ENCODE results near the gene CFAP54.

CFAP54 gene

DNA sequence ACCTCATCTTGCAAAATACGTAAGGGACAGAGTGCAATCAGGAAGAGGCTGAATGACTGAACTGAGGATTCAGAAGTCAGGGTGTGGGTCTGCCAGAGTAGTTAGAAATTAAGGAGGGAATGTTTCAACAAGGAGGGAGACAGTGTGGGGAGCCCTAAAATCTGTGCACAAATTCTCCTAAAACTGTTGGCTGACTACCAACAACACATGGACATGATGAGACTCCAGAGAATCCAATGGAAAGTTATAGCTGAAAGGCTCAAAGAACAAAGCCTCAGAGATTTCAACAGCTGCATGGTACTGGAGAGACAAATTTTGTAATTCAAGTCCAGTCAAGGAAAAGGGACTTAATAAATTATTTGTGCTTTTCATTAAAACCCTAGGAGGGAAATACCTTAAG, 381.6 kb downstream of the CFAP54 start:
- Histone ChIP-seq H3K4me1 (ENCODE audit: control insufficient read depth, insufficient read depth, low read length) (no peaks in the 10 kb centered on the region), H3K9me3 (ENCODE audit: control insufficient read depth, insufficient read depth, low read depth, low read length) (no peaks in the 10 kb centered on the region), H3K36me3 (ENCODE audit: control insufficient read depth in 2 of 2, insufficient read depth in 1 of 2, low read length in 2 of 2) (no peaks in the 10 kb centered on the region), H3K4me3 (ENCODE audit: low read depth, low read length) (no peak overlapping the region), H3K27ac (ENCODE audit: extremely low read depth, low read depth, low read length) (no peak overlapping the region)
- CTCF ChIA-PET, result no interaction called here
- POLR2A ChIA-PET, result no interaction called here
- no peak for TF ChIP-seq ZNF645 (tag by site-specific recombination; IDR thresholded peaks at IDR 0.05)
- no peak for TF ChIP-seq ZFP3 (tag by site-specific recombination; IDR thresholded peaks at IDR 0.05; ENCODE audit: low read depth)
- no peak for TF ChIP-seq OSR2 (tag by site-specific recombination; IDR thresholded peaks at IDR 0.05)
- TF ChIP-seq, protein P1, sequence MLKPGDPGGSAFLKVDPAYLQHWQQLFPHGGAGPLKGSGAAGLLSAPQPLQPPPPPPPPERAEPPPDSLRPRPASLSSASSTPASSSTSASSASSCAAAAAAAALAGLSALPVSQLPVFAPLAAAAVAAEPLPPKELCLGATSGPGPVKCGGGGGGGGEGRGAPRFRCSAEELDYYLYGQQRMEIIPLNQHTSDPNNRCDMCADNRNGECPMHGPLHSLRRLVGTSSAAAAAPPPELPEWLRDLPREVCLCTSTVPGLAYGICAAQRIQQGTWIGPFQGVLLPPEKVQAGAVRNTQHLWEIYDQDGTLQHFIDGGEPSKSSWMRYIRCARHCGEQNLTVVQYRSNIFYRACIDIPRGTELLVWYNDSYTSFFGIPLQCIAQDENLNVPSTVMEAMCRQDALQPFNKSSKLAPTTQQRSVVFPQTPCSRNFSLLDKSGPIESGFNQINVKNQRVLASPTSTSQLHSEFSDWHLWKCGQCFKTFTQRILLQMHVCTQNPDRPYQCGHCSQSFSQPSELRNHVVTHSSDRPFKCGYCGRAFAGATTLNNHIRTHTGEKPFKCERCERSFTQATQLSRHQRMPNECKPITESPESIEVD (tag by site-specific recombination; IDR thresholded peaks at IDR 0.05), result no peak
- no peak for TF ChIP-seq ZNF585B (tag by site-specific recombination; IDR thresholded peaks at IDR 0.05)
- no peak for TF ChIP-seq ZNF202 (tag by site-specific recombination; IDR thresholded peaks at IDR 0.05; ENCODE audit: borderline replicate concordance)
- no peak for TF ChIP-seq SCRT1 (tag by site-specific recombination; IDR thresholded peaks at IDR 0.05; ENCODE audit: borderline replicate concordance)
- no peak for TF ChIP-seq YY1 (tag by site-specific recombination; IDR thresholded peaks at IDR 0.05)
- no peak for TF ChIP-seq ZSCAN23 (tag by site-specific recombination; IDR thresholded peaks at IDR 0.05)
- no peak for TF ChIP-seq ZNF530 (tag by site-specific recombination; IDR thresholded peaks at IDR 0.05; ENCODE audit: low read depth)
- no peak for TF ChIP-seq ZNF423 (tag by site-specific recombination; IDR thresholded peaks at IDR 0.05)
- TF ChIP-seq, protein P2, sequence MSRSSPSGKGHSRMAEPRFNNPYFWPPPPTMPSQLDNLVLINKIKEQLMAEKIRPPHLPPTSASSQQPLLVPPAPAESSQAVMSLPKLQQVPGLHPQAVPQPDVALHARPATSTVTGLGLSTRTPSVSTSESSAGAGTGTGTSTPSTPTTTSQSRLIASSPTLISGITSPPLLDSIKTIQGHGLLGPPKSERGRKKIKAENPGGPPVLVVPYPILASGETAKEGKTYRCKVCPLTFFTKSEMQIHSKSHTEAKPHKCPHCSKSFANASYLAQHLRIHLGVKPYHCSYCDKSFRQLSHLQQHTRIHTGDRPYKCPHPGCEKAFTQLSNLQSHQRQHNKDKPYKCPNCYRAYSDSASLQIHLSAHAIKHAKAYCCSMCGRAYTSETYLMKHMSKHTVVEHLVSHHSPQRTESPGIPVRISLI (tag by site-specific recombination; IDR thresholded peaks at IDR 0.05), result no peak
- no peak for TF ChIP-seq ZNF776 (tag by site-specific recombination; IDR thresholded peaks at IDR 0.05; ENCODE audit: borderline replicate concordance)
- TF ChIP-seq ZNF571 (tag by site-specific recombination; IDR thresholded peaks at IDR 0.05), result no peak
- no peak for TF ChIP-seq ZNF626 (tag by site-specific recombination; IDR thresholded peaks at IDR 0.05)
- TF ChIP-seq SP7 (tag by site-specific recombination; IDR thresholded peaks at IDR 0.05), result no peak
- TF ChIP-seq ZSCAN16 (tag by site-specific recombination; IDR thresholded peaks at IDR 0.05), result no peak

DNA sequence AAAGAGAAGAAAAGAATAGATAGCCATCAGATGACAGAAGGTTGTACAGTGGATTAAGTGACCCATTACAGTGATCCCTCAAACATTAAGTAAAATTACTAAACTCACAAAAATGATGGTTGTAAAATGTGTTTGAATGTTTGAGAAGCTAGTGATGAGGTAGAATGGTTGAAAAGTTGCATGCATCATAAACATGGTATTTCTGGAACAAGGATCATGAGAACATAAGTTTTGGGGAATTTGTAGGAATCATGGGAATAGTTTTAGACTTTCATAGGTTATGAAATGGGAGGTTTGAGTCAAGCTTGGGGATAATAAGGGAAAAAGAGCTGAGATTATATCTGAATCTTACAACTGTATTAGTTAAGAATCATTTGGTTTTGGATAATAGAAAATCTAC, 383.6 kb downstream of the CFAP54 start:
- POLR2A ChIA-PET, result no interaction called here
- CTCF ChIA-PET, result interaction anchor here (1.2 kb wide), 2 partner anchors 12 to 28 kb away, joined by 3 read pairs; no protein-coding TSS in a partner anchor

More for the DNA sequence above, 383.6 kb downstream of the CFAP54 start:
- H3K4me3 ChIP-seq (ENCODE audit: low read depth, low read length), result no peak overlapping the region
- H3K4me1 ChIP-seq (ENCODE audit: control insufficient read depth, insufficient read depth, low read length), result no peaks in the 10 kb centered on the region
- no peak for TF ChIP-seq ZNF654 (tag by site-specific recombination; IDR thresholded peaks at IDR 0.05; ENCODE audit: low read depth)
- no peak for TF ChIP-seq ZNF600 (tag by site-specific recombination; IDR thresholded peaks at IDR 0.05)
- no peak for TF ChIP-seq KLF7 (tag by site-specific recombination; IDR thresholded peaks at IDR 0.05; ENCODE audit: borderline replicate concordance)
- TF ChIP-seq ZNF311 (tag by site-specific recombination; IDR thresholded peaks at IDR 0.05; ENCODE audit: borderline replicate concordance), result no peak
- no peak for TF ChIP-seq ZNF121 (tag by site-specific recombination; IDR thresholded peaks at IDR 0.05)
- TF ChIP-seq, protein P3, sequence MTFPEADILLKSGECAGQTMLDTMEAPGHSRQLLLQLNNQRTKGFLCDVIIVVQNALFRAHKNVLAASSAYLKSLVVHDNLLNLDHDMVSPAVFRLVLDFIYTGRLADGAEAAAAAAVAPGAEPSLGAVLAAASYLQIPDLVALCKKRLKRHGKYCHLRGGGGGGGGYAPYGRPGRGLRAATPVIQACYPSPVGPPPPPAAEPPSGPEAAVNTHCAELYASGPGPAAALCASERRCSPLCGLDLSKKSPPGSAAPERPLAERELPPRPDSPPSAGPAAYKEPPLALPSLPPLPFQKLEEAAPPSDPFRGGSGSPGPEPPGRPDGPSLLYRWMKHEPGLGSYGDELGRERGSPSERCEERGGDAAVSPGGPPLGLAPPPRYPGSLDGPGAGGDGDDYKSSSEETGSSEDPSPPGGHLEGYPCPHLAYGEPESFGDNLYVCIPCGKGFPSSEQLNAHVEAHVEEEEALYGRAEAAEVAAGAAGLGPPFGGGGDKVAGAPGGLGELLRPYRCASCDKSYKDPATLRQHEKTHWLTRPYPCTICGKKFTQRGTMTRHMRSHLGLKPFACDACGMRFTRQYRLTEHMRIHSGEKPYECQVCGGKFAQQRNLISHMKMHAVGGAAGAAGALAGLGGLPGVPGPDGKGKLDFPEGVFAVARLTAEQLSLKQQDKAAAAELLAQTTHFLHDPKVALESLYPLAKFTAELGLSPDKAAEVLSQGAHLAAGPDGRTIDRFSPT (tag by site-specific recombination; IDR thresholded peaks at IDR 0.05), result no peak
- TF ChIP-seq ZBTB48 (tag by site-specific recombination; IDR thresholded peaks at IDR 0.05), result no peak
- TF ChIP-seq ZNF16 (tag by site-specific recombination; IDR thresholded peaks at IDR 0.05; ENCODE audit: low read depth), result no peak
- TF ChIP-seq KLF10 (tag by site-specific recombination; IDR thresholded peaks at IDR 0.05), result no peak
- TF ChIP-seq, protein P4, sequence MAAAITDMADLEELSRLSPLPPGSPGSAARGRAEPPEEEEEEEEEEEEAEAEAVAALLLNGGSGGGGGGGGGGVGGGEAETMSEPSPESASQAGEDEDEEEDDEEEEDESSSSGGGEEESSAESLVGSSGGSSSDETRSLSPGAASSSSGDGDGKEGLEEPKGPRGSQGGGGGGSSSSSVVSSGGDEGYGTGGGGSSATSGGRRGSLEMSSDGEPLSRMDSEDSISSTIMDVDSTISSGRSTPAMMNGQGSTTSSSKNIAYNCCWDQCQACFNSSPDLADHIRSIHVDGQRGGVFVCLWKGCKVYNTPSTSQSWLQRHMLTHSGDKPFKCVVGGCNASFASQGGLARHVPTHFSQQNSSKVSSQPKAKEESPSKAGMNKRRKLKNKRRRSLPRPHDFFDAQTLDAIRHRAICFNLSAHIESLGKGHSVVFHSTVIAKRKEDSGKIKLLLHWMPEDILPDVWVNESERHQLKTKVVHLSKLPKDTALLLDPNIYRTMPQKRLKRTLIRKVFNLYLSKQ (tag by site-specific recombination; IDR thresholded peaks at IDR 0.05; ENCODE audit: borderline replicate concordance), result no peak
- TF ChIP-seq ZNF621 (tag by site-specific recombination; IDR thresholded peaks at IDR 0.05), result no peak
- no peak for TF ChIP-seq ZNF660 (tag by site-specific recombination; IDR thresholded peaks at IDR 0.05)
- no peak for TF ChIP-seq ZNF558 (tag by site-specific recombination; IDR thresholded peaks at IDR 0.05)
- no peaks in the 10 kb centered on the region for H3K36me3 ChIP-seq (ENCODE audit: control insufficient read depth in 2 of 2, insufficient read depth in 1 of 2, low read length in 2 of 2)
- H3K9me3 ChIP-seq (ENCODE audit: control insufficient read depth, insufficient read depth, low read depth, low read length), result no peaks in the 10 kb centered on the region
- no peak overlapping the region for H3K27ac ChIP-seq (ENCODE audit: extremely low read depth, low read depth, low read length)
